Progenitor cell of endocrine pancreas (in vitro differentiated cells): ENCODE results near the gene RGS14. TPM values are rescaled to one million over a fixed set of nuclear protein-coding genes. Genes with fewer than 3 reads are reported as not detected.
A peak's percentile ranks its signal among the peaks of the same experiment; 100 is the strongest.
"Not testable (repeated sequence)": the region's sequence is repeated elsewhere in the genome, so short reads cannot be mapped to it uniquely, and the experiment has no call there.

Experiments
- DNase-seq: peaks from one replicate; pipeline ENCODE4 v3.0.0; 2021; ENCODE audit warnings: low spot score; ENCODE audit not compliant: unreplicated experiment
- H3K27ac Mint-ChIP-seq: 2 replicates; pipeline ENCODE4 v1.8.0; 2021; ENCODE audit warnings: mild to moderate bottlenecking, moderate library complexity, mixed read lengths
- H3K27me3 Mint-ChIP-seq: 2 replicates; pipeline ENCODE4 v1.8.0; 2021; ENCODE audit warnings: mixed read lengths
- H3K36me3 Mint-ChIP-seq: 2 replicates; pipeline ENCODE4 v1.8.0; 2022; ENCODE audit warnings: mixed read lengths; ENCODE audit not compliant: insufficient read depth
- H3K4me1 Mint-ChIP-seq: 2 replicates; pipeline ENCODE4 v1.8.0; 2021; ENCODE audit warnings: low read depth, mixed read lengths
- H3K4me3 Mint-ChIP-seq: 2 replicates; pipeline ENCODE4 v1.8.0; 2021; ENCODE audit warnings: low read depth, mild to moderate bottlenecking, moderate library complexity, mixed read lengths
- H3K9me3 Mint-ChIP-seq: 2 replicates; pipeline ENCODE4 v1.8.0; 2021; ENCODE audit warnings: low read depth, mixed read lengths
- CTCF ChIP-seq: fragments of 200-600 bp; sonication (generic); IDR thresholded peaks from one replicate; pipeline ENCODE4 v1.5.0; 2021; ENCODE audit warnings: antibody characterized with exemption, mild to moderate bottlenecking; ENCODE audit not compliant: unreplicated experiment
- total RNA-seq: library from RNA; stranded (reverse); gene quantifications from 2 replicates; pipeline ENCODE4 v1.2.1, GENCODE V29; 2021

The RGS14 gene
- total RNA-seq, 1 donor from 2014 or later, result 13.0 TPM

GRCh38 chr5:177357146-177357458 is 622 bp upstream of the RGS14 start:
- Mint-ChIP-seq H3K36me3 (no peaks in the 10 kb centered on the region), H3K9me3 (no peaks in the 10 kb centered on the region), H3K27ac (no peak overlapping the region), H3K27me3 (peaks cover 36% of the 10 kb centered on the region), H3K4me1 (peaks cover 1% of the 10 kb centered on the region), H3K4me3 (no peak overlapping the region)
- TF ChIP-seq CTCF, result no peak
- DNase-seq, result no peak

- H3K9me3 Mint-ChIP-seq, result no peaks in the 10 kb centered on the region
- H3K4me3 Mint-ChIP-seq, result no peak overlapping the region
- peaks cover 6% of the 10 kb centered on the region for H3K4me1 Mint-ChIP-seq
- H3K36me3 Mint-ChIP-seq, result no peaks in the 10 kb centered on the region
- H3K27me3 Mint-ChIP-seq, result peaks cover 36% of the 10 kb centered on the region
- DNase-seq, result no peak
- no peak for TF ChIP-seq CTCF
- H3K27ac Mint-ChIP-seq, result no peak overlapping the region
These were observed 671 bp downstream of the RGS14 start for GRCh38 chr5:177358370-177358819.

DNA sequence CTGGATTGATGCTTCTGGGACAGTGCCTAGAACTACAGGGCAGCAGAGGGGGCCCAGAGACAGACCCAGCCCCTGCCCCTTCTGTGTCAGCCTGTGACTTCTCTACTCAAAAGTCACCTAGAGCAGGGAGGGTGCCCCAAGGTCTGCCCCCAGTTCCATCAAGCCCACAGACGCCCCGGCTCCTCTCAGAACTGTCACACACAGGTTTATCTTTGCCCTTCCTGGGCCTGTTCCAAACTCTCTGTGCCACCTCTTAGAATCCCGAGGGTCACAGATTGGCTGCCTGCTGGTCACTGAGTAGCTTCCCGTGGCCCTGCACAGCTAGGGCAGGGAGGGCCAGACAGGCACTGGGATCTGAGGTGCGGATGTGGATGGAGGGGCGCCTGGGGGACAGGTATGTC is 1.7 kb downstream of the RGS14 start:
- Mint-ChIP-seq H3K4me3 (no peak overlapping the region), H3K4me1 (peaks cover 6% of the 10 kb centered on the region), H3K27ac (no peak overlapping the region), H3K9me3 (no peaks in the 10 kb centered on the region), H3K36me3 (no peaks in the 10 kb centered on the region), H3K27me3 (peaks cover 32% of the 10 kb centered on the region)
- TF ChIP-seq CTCF, result no peak
- no peak for DNase-seq

GRCh38 chr5:177359860-177360259 is 2.1 kb downstream of the RGS14 start:
- no peak for DNase-seq
- Mint-ChIP-seq H3K9me3 (no peaks in the 10 kb centered on the region), H3K36me3 (no peaks in the 10 kb centered on the region), H3K27me3 (peaks cover 28% of the 10 kb centered on the region), H3K27ac (no peak overlapping the region), H3K4me3 (no peak overlapping the region), H3K4me1 (peaks cover 6% of the 10 kb centered on the region)
- TF ChIP-seq CTCF, result no peak

DNA sequence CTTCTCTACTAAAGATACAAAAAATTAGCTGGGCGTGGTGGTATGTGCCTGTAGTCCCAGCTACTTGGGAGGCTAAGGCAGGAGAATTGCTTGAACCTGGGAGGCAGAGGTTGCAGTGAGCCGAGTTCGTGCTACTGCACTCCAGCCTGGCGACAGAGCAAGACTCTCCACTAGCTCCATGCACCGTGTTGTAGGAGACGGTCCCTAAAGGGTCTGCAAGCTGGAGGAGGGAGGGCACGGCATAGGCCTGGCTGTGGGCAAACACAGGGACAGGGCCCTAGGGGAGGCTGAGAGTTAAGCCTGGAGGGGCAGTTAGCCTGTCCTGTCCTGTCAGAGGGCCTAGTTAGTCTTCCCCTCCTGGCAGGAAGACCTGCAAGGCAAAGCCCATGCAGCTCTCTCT is 3.0 kb downstream of the RGS14 start:
- not testable (repeated sequence) for H3K4me1 Mint-ChIP-seq, H3K27ac Mint-ChIP-seq, H3K36me3 Mint-ChIP-seq, DNase-seq, H3K4me3 Mint-ChIP-seq, H3K9me3 Mint-ChIP-seq
- H3K27me3 Mint-ChIP-seq, result peaks cover 26% of the 10 kb centered on the region

DNA sequence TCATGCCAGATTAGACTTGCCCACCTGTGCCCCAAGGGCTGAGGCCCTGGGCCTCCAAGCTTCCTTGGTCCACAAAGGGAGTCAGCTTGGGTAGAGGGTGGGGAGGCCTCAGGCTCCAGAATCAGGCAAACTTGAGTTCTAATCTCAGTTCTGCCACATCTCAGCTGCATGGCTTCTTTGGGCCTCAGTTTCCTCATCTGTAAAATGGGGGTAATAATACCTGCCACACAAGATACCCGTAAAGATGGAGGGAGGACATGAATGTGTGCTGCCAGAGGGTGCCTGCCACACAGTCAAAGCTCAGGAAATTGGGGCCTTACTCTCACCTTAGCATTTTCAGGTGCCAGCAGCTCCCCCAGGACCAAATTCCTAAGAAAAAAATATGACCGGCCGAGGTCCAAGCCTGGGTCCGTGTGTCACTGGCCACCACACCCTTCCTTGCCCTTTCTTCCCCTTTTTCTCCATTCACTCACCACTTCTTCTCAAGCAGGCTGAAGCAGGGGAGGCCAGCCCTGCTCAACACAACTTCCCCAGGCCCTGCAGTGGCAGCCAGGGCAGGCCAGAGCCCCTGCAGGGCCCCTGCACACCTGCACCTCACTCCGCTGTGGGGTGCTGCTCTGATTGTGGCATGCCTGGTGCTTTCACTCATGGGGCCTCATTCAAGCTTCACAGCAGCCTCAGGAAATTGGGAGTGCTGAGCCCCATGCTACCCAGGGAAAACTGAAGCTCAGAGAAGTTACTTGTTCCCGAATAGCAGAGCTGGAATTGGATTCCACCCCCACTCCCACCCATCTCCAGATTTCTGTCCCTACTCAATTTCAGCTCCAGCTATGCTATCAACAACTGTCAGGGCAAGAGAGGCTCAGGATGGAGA is 3.9 kb downstream of the RGS14 start:
- no peak for DNase-seq
- Mint-ChIP-seq H3K4me1 (peaks cover 12% of the 10 kb centered on the region), H3K36me3 (no peaks in the 10 kb centered on the region), H3K9me3 (no peaks in the 10 kb centered on the region), H3K27me3 (peaks cover 24% of the 10 kb centered on the region), H3K27ac (peak overlapping the region; percentile 83), H3K4me3 (peak overlapping the region; percentile 57)
- no peak for TF ChIP-seq CTCF
